GM12865 (cell line): ENCODE measurements around the gene TSPAN13.

Experiments used
- DNase-seq: peaks from one replicate; pipeline ENCODE4 v3.0.0; 2010; ENCODE audit warnings: low read depth
- H3K4me3 ChIP-seq: 2 replicates; pipeline ENCODE4 v1.5.1; 2011; ENCODE audit warnings: mild to moderate bottlenecking, low read depth, low read length, control low read depth
- TF ChIP-seq, protein P1 (sequence below): IDR thresholded peaks from 2 replicates; pipeline ENCODE4 v1.5.1; 2011; ENCODE audit warnings: low read length, control low read depth, low read depth, inconsistent platforms; ENCODE audit not compliant: insufficient read depth; ENCODE audit errors: missing control alignments

Gene TSPAN13

GRCh38 chr7:16718111-16718656 lies 35.4 kb upstream of the TSPAN13 start:
- TF ChIP-seq, protein P1, sequence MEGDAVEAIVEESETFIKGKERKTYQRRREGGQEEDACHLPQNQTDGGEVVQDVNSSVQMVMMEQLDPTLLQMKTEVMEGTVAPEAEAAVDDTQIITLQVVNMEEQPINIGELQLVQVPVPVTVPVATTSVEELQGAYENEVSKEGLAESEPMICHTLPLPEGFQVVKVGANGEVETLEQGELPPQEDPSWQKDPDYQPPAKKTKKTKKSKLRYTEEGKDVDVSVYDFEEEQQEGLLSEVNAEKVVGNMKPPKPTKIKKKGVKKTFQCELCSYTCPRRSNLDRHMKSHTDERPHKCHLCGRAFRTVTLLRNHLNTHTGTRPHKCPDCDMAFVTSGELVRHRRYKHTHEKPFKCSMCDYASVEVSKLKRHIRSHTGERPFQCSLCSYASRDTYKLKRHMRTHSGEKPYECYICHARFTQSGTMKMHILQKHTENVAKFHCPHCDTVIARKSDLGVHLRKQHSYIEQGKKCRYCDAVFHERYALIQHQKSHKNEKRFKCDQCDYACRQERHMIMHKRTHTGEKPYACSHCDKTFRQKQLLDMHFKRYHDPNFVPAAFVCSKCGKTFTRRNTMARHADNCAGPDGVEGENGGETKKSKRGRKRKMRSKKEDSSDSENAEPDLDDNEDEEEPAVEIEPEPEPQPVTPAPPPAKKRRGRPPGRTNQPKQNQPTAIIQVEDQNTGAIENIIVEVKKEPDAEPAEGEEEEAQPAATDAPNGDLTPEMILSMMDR = no peak

GRCh38 chr7:16719699-16720098 lies 33.9 kb upstream of the TSPAN13 start:
- TF ChIP-seq, protein P1 = no peak
- H3K4me3 ChIP-seq = no peak overlapping the region
- no peak for DNase-seq

More at GRCh38 chr7:16718111-16718656, 35.4 kb upstream of the TSPAN13 start:
- no peak overlapping the region for H3K4me3 ChIP-seq
- no peak for DNase-seq

- TF ChIP-seq, protein P1 = no peak
- no peak overlapping the region for H3K4me3 ChIP-seq
- DNase-seq = no peak
Measured at GRCh38 chr7:16721541-16721940, 32.0 kb upstream of the TSPAN13 start.

GRCh38 chr7:16724344-16724743 lies 29.2 kb upstream of the TSPAN13 start:
- H3K4me3 ChIP-seq = no peak overlapping the region
- DNase-seq = no peak
- TF ChIP-seq, protein P1 = no peak

DNA sequence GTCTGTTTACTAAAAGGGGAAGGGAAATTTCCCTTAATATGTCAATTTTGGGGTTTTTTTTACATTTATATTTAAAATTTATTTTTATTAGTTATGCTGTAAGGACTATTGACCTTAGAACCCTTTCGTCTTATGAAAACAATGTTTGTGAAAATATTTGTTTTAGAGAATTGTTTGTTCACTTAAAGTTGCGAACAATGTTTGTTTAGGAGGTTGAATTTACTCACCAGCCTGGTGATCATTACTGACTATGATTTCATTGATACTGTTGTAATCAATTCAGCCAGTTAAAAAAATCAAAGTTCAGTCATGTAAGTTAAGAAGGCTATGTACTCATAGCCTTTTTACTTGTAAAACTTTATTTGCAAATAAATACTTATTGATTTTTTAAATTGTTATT lies 27.4 kb upstream of the TSPAN13 start:
- H3K4me3 ChIP-seq = no peak overlapping the region
- TF ChIP-seq, protein P1 = no peak

DNA sequence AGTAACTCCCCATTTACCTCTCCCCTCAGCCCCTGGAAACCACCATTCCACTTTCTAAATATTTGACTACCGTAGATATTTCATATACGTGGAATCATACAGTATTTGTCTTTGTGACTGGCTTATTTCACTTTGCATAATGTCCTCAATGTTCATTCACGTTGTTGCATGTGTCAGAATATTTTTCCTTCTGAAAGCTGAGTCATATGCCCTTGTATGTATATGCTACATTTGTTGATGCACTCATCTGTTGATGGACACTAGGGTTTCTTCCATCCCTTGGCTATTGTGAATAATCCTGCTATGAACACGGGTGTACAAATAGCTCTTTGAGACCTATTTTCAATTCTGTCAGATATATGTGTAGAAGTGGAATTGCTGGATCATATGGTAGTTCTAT lies 25.8 kb upstream of the TSPAN13 start:
- H3K4me3 ChIP-seq = no peak overlapping the region
- no peak for DNase-seq
- TF ChIP-seq, protein P1 = no peak

More for the DNA sequence above, 27.4 kb upstream of the TSPAN13 start:
- DNase-seq = no peak

DNA sequence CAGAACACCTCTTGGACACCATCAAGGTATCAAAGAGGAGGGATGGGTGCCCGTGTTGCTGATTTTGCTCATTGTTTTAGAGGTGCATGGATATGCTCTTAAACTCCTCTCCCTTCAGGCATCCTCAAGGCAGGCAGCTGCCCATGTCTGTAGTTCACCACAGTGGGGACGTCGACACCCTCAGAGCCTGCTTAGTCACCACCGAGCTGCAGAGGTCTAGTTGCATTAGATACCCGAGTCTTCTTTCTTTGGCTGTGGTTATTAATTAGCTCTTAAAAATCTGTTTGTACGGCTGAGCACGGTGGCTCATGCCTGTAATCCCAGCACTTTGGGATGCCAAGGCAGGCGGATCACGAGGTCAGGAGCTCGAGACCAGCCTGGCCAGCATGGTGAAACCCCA lies 24.7 kb upstream of the TSPAN13 start:
- H3K4me3 ChIP-seq = no peak overlapping the region
- TF ChIP-seq, protein P1 = no peak
- DNase-seq = no peak
